K562 (cell line): ENCODE measurements around the gene VMP1. TPM values are rescaled to one million over a fixed set of nuclear protein-coding genes. Genes with fewer than 3 reads are reported as not detected.

Source experiments
- ARID1B ChIP-seq: fragments of 450-650 bp; IDR thresholded peaks from 2 replicates; pipeline ENCODE4 v1.6.1; 2016; ENCODE audit warnings: antibody characterized with exemption, mild to moderate bottlenecking, inconsistent platforms
- CHAMP1 ChIP-seq: fragments of 450-650 bp; IDR thresholded peaks from 2 replicates; pipeline ENCODE4 v1.6.1; 2016; ENCODE audit warnings: mild to moderate bottlenecking
- CREB1 ChIP-seq, 2 experiments: sonication (generic) in 1 of 2; formaldehyde crosslinking in 1 of 2; IDR thresholded peaks; 2 replicates each; pipeline versions ENCODE4 v1.6.1 to v1.8.0; 2012 to 2022; ENCODE audit warnings: inconsistent platforms in 1 of 2, mild to moderate bottlenecking in 1 of 2, missing genetic modification reagents in 1 of 2, moderate library complexity in 1 of 2
- CREM ChIP-seq: IDR thresholded peaks from 2 replicates; pipeline ENCODE4 v1.6.1; 2014; ENCODE audit warnings: antibody characterized with exemption, low read depth
- FOS ChIP-seq: IDR thresholded peaks from 3 replicates; pipeline ENCODE4 v1.6.1; 2011; ENCODE audit not compliant: insufficient read length; ENCODE audit errors: extremely low read depth
- HNRNPH1 ChIP-seq: fragments of 200-400 bp; formaldehyde crosslinking; optimal IDR thresholded peaks from 2 replicates; pipeline ENCODE3; 2017; ENCODE audit warnings: low read depth, mild to moderate bottlenecking, low read length, moderate library complexity
- ILK ChIP-seq: fragments of 450-650 bp; IDR thresholded peaks from 2 replicates; pipeline ENCODE4 v1.6.1; 2016; ENCODE audit warnings: missing genetic modification characterization, low read depth, mild to moderate bottlenecking, missing compliant biosample characterization, moderate library complexity, borderline replicate concordance
- MAFF ChIP-seq: IDR thresholded peaks from 2 replicates; pipeline ENCODE4 v1.6.1; 2012; ENCODE audit warnings: low read length, improper control_type of control experiment
- MED1 ChIP-seq: sonication (generic); formaldehyde crosslinking; IDR thresholded peaks from 2 replicates; pipeline ENCODE4 v1.8.1; 2023; ENCODE audit warnings: missing genetic modification reagents, borderline replicate concordance
- NFYB ChIP-seq: IDR thresholded peaks from 2 replicates; pipeline ENCODE4 v1.6.1; 2011; ENCODE audit warnings: mild to moderate bottlenecking, moderate library complexity; ENCODE audit not compliant: insufficient read length; ENCODE audit errors: extremely low read depth
- SAP30 ChIP-seq: fragments of 200-600 bp; sonication (generic); IDR thresholded peaks from 2 replicates; pipeline ENCODE4 v1.6.1; 2012; ENCODE audit warnings: borderline replicate concordance, low read depth, mild to moderate bottlenecking, moderate library complexity, low read length, control low read depth, inconsistent platforms; ENCODE audit not compliant: insufficient read depth, poor library complexity, severe bottlenecking
- THRAP3 ChIP-seq: fragments of 450-650 bp; IDR thresholded peaks from 2 replicates; pipeline ENCODE4 v1.6.1; 2016; ENCODE audit warnings: mild to moderate bottlenecking, inconsistent platforms, borderline replicate concordance
- XRCC5 ChIP-seq: fragments of 200-400 bp; formaldehyde crosslinking; IDR thresholded peaks from 2 replicates; pipeline ENCODE4 v1.6.1; 2017; ENCODE audit warnings: low read depth, mild to moderate bottlenecking, low read length
- ZNF224 ChIP-seq: sonication (generic); formaldehyde crosslinking; IDR thresholded peaks from 2 replicates; pipeline ENCODE4 v1.8.0; 2022; ENCODE audit warnings: mild to moderate bottlenecking, missing genetic modification reagents
- ZNF644 ChIP-seq: fragments of 200-800 bp; sonication (Bioruptor generic); IDR thresholded peaks from 2 replicates; pipeline ENCODE4 v1.6.1; 2016; ENCODE audit warnings: low read depth, missing genetic modification characterization, missing compliant biosample characterization
- ZNF668 ChIP-seq: fragments of 250-450 bp; sonication (Bioruptor Pico); IDR thresholded peaks from 2 replicates; pipeline ENCODE4 v1.8.0; 2022; ENCODE audit warnings: mild to moderate bottlenecking, inconsistent platforms
- polyA plus RNA-seq, 8 experiments: library from polyadenylated mRNA; depleted of rRNA in 4 of 8; stranded (reverse) in 5 of 8; unstranded in 3 of 8; fragments of >200 nt; fragmentation: Nextera tagmentation in 2 of 8; fragmentation: Illumina TruSeq in 1 of 8; extraction: Ambion mirVana in 2 of 8; extraction: Trizol in 1 of 8; gene quantifications; 2 replicates each; pipeline versions ENCODE4 v1.2.1 to v1.2.3, GENCODE V29; 2011 to 2014; ENCODE audit warnings: inconsistent platforms in 1 of 8, missing spikeins in 1 of 8
- total RNA-seq, 7 experiments: library from RNA; depleted of rRNA in 6 of 7; stranded (reverse); fragments of >200 nt in 6 of 7; fragmentation: Illumina TruSeq in 2 of 7; extraction: Trizol in 2 of 7; gene quantifications; 2 replicates each; pipeline versions ENCODE4 v1.2.1 to v1.2.3, GENCODE V29; 2011 to 2021; ENCODE audit warnings: low replicate concordance in 1 of 7
- TF ChIP-seq, protein P1 (sequence below): IDR thresholded peaks from 2 replicates; pipeline ENCODE4 v1.6.1; 2014; ENCODE audit warnings: antibody characterized with exemption
- TF ChIP-seq, protein P2 (sequence below): fragments of 450-650 bp; formaldehyde crosslinking; IDR thresholded peaks from 2 replicates; pipeline ENCODE4 v1.4.0; 2020; ENCODE audit warnings: mild to moderate bottlenecking, moderate library complexity
- TF ChIP-seq, protein P3 (sequence below): sonication (generic); formaldehyde crosslinking; IDR thresholded peaks from 2 replicates; pipeline ENCODE4 v1.8.1; 2023; ENCODE audit warnings: mild to moderate bottlenecking, missing genetic modification reagents

Gene VMP1
- total and polyA plus RNA-seq, 9 of the 15 experiments (the other 6 are each of a cell fraction or from before 2014, with no cell fraction given): 123 to 304 (median 151) TPM

GRCh38 chr17:59786536-59787319 lies 79.3 kb downstream of the VMP1 start (continued):
- TF ChIP-seq THRAP3 (no peak), FOS (peak; percentile 55), ZNF644 (no peak; the same call in none of the 2 replicates), ZNF668 (CRISPR knock-in tag) (no peak), HNRNPH1 (no peak), CREM (peak; percentile 80), NFYB (no peak), SAP30 (no peak), ILK (tag) (no peak), ZNF224 (CRISPR knock-in tag) (no peak), CREB1 (IDR thresholded peaks at IDR 0.05) (0 out of 2 replicates have a peak, but pooled peaks have one; percentile 33), CREB1 (CRISPR knock-in tag; IDR thresholded peaks at IDR 0.05) (no peak), MAFF (no peak), ARID1B (peak; percentile 91), MED1 (CRISPR knock-in tag) (no peak), CHAMP1 (peak; percentile 79; the same call in 1 of the 2 replicates), XRCC5 (no peak)
- TF ChIP-seq, protein P1, sequence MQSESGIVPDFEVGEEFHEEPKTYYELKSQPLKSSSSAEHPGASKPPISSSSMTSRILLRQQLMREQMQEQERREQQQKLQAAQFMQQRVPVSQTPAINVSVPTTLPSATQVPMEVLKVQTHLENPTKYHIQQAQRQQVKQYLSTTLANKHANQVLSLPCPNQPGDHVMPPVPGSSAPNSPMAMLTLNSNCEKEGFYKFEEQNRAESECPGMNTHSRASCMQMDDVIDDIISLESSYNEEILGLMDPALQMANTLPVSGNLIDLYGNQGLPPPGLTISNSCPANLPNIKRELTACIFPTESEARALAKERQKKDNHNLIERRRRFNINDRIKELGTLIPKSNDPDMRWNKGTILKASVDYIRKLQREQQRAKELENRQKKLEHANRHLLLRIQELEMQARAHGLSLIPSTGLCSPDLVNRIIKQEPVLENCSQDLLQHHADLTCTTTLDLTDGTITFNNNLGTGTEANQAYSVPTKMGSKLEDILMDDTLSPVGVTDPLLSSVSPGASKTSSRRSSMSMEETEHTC: peak; percentile 93
- TF ChIP-seq, protein P2, sequence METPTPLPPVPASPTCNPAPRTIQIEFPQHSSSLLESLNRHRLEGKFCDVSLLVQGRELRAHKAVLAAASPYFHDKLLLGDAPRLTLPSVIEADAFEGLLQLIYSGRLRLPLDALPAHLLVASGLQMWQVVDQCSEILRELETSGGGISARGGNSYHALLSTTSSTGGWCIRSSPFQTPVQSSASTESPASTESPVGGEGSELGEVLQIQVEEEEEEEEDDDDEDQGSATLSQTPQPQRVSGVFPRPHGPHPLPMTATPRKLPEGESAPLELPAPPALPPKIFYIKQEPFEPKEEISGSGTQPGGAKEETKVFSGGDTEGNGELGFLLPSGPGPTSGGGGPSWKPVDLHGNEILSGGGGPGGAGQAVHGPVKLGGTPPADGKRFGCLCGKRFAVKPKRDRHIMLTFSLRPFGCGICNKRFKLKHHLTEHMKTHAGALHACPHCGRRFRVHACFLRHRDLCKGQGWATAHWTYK (CRISPR knock-in tag): no peak
- TF ChIP-seq, protein P3, sequence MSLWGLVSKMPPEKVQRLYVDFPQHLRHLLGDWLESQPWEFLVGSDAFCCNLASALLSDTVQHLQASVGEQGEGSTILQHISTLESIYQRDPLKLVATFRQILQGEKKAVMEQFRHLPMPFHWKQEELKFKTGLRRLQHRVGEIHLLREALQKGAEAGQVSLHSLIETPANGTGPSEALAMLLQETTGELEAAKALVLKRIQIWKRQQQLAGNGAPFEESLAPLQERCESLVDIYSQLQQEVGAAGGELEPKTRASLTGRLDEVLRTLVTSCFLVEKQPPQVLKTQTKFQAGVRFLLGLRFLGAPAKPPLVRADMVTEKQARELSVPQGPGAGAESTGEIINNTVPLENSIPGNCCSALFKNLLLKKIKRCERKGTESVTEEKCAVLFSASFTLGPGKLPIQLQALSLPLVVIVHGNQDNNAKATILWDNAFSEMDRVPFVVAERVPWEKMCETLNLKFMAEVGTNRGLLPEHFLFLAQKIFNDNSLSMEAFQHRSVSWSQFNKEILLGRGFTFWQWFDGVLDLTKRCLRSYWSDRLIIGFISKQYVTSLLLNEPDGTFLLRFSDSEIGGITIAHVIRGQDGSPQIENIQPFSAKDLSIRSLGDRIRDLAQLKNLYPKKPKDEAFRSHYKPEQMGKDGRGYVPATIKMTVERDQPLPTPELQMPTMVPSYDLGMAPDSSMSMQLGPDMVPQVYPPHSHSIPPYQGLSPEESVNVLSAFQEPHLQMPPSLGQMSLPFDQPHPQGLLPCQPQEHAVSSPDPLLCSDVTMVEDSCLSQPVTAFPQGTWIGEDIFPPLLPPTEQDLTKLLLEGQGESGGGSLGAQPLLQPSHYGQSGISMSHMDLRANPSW (CRISPR knock-in tag): no peak
